ENCODE data around the gene DCLK2. TPM values are rescaled to one million over a fixed set of nuclear protein-coding genes. Genes with fewer than 3 reads are reported as not detected.
A peak's percentile ranks its signal among the peaks of the same experiment; 100 is the strongest.

Gene DCLK2
- total and polyA plus RNA-seq, 2 of the 4 experiments (the other 2 are of a cell fraction): 11.3 to 15.5 TPM

DNA sequence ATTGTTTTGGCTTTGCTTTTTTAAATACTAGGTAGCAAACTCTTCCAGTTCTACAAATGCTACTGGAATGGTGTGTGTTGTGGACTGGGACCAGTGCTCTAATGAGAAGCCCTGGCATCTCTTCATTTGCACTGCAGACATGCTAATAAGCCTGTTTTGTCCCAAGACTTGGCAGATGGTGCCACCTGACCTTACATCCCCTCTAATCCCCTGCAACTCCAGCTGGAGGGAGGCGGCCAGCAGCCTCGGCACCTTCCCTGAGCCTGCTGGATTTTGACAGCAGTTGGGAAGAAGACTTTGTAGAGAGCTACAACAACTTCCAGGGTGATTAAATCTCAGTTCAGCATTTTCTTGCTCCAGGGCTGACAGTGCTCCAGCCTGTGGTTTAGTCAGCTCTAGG lies 200.0 kb downstream of the DCLK2 start:
- no TSS peak for BruUV-seq (replicated peaks)
- Histone ChIP-seq H4K20me1 (ENCODE audit: insufficient read depth, low read length) (no peaks in the 10 kb centered on the region), H2BK20ac (ENCODE audit: low read depth, low read length) (no peak overlapping the region), H3K4me2 (ENCODE audit: low read depth, low read length) (no peak overlapping the region), H2BK5ac (ENCODE audit: low read depth, low read length, poor library complexity, severe bottlenecking) (no peak overlapping the region), H2AK9ac (replicated peaks; ENCODE audit: low read depth, low read length, poor library complexity) (peak overlapping the region; percentile 62), H4K5ac (ENCODE audit: low read depth, low read length) (no peak overlapping the region), H3K4ac (ENCODE audit: low read depth, low read length) (peak overlapping the region; percentile 16; the same call in 1 of the 2 replicates), H3K14ac (replicated peaks; ENCODE audit: low read depth, low read length) (no peak overlapping the region), H3K4me3 (ENCODE audit: insufficient read depth, low read depth, low read length) (no peak overlapping the region), H3K56ac (ENCODE audit: extremely low read depth, insufficient read depth, low read length) (no peak overlapping the region), H2AFZ (replicated peaks; ENCODE audit: low read length, poor library complexity) (no peak overlapping the region), H3K23ac (ENCODE audit: low read depth, low read length) (no peak overlapping the region), H3K9ac (ENCODE audit: low read depth, low read length) (no peak overlapping the region), H3K27me3 (ENCODE audit: control insufficient read depth, insufficient read depth, low read length) (no peaks in the 10 kb centered on the region), H4K8ac (ENCODE audit: low read depth in 2 of 2, low read length in 2 of 2) (no peak overlapping the region), H3K9me1 (ENCODE audit: insufficient read depth, low read length) (peaks cover 14% of the 10 kb centered on the region), H3K9me3 (ENCODE audit: control insufficient read depth, insufficient read depth, low read length) (no peaks in the 10 kb centered on the region), H3K36me3 (ENCODE audit: control insufficient read depth, insufficient read depth, low read length) (peaks cover 1% of the 10 kb centered on the region; the same call in 1 of the 2 replicates), H3K18ac (ENCODE audit: low read depth, low read length) (no peak overlapping the region), H4K91ac (ENCODE audit: insufficient read depth, low read depth, low read length) (no peak overlapping the region), H2BK120ac (ENCODE audit: low read depth, low read length) (no peak overlapping the region; the same call in 1 of the 2 replicates), H3K4me1 (ENCODE audit: control insufficient read depth, insufficient read depth, low read length) (peaks cover 15% of the 10 kb centered on the region), H2BK15ac (ENCODE audit: low read depth, low read length) (no peak overlapping the region), H3K79me1 (ENCODE audit: low read depth in 1 of 2, low read length in 2 of 2) (peaks cover 0 to 5% of the 10 kb centered on the region in 2 experiments; a peak in 1 of 4 replicates), H3K27ac (ENCODE audit: insufficient read depth, low read length) (no peak overlapping the region), H2AK5ac (ENCODE audit: low read depth, low read length) (0 out of 2 replicates have a peak overlapping the region, but pooled peaks have one; percentile 18)
- dilution Hi-C loops (cut with HindIII; ENCODE audit: low sequenced_read_pairs, unreplicated experiment): no loop called here
- no peak for TF ChIP-seq RFX5 (IDR thresholded peaks at IDR 0.05; ENCODE audit: low read depth, low read length)
- DNase-seq: no peak
- 90% methylated on average over 2 of the region's 2 CpGs; no CpG with 5 or more reads in 1 of the 2 experiments for WGBS, 2 experiments (ENCODE audit: extremely low coverage in 2 of 2, insufficient read length in 1 of 2)
- ChIA-PET CTCF (no interaction called here), POLR2A (ENCODE audit: unreplicated experiment) (no interaction called here)
- intact Hi-C loops (cut with micrococcal nuclease): no loop called here
- in situ Hi-C loops (cut with MboI; ENCODE audit: low sequenced_read_pairs): no loop called here
- no peak for ATAC-seq (ENCODE audit: low read depth)

All from IMR-90 (cell line).